Measurements from ENCODE around the gene CNPY1.

GRCh38 chr7:155544485-155544884, 1.9 kb downstream of the CNPY1 start:
- TF ChIP-seq CTCF (IDR thresholded peaks at IDR 0.05) (no peak), POLR2A (IDR thresholded peaks at IDR 0.05) (no peak), POLR2AphosphoS5 (IDR thresholded peaks at IDR 0.05) (no peak)

All from suprapubic skin (tissue), 4 donors.